Parathyroid adenoma (tissue), 2 donors: ENCODE results near the gene DUSP9.

Source experiments
- H2AFZ ChIP-seq: fragments of 300-600 bp; sonication (generic); one replicate; pipeline ENCODE4 v1.7.0; 2017; ENCODE audit warnings: antibody characterized with exemption, mild to moderate bottlenecking
- H3K27ac ChIP-seq: fragments of 300-600 bp; sonication (generic); one replicate; pipeline ENCODE4 v1.7.0; 2017
- H3K27me3 ChIP-seq: fragments of 300-600 bp; sonication (generic); one replicate; pipeline ENCODE4 v1.7.0; 2017; ENCODE audit warnings: low read length; ENCODE audit not compliant: control insufficient read depth, insufficient read depth
- H3K36me3 ChIP-seq: fragments of 300-600 bp; sonication (generic); one replicate; pipeline ENCODE4 v1.7.0; 2017; ENCODE audit warnings: low read length; ENCODE audit not compliant: control insufficient read depth, insufficient read depth
- H3K4me1 ChIP-seq: fragments of 300-600 bp; sonication (generic); one replicate; pipeline ENCODE4 v1.7.0; 2017; ENCODE audit warnings: control low read depth
- H3K4me2 ChIP-seq: fragments of 300-600 bp; sonication (generic); one replicate; pipeline ENCODE4 v1.7.0; 2017; ENCODE audit warnings: low read length
- H3K4me3 ChIP-seq: fragments of 300-600 bp; sonication (generic); one replicate; pipeline ENCODE4 v1.7.0; 2017; ENCODE audit warnings: low read depth, low read length
- H3K79me2 ChIP-seq: fragments of 300-600 bp; sonication (generic); one replicate; pipeline ENCODE4 v1.7.0; 2017; ENCODE audit warnings: control low read depth
- H3K9ac ChIP-seq: fragments of 300-600 bp; sonication (generic); one replicate; pipeline ENCODE4 v1.7.0; 2017; ENCODE audit warnings: mild to moderate bottlenecking
- H3K9me3 ChIP-seq: fragments of 300-600 bp; sonication (generic); one replicate; pipeline ENCODE4 v1.7.0; 2017; ENCODE audit warnings: low read length; ENCODE audit not compliant: control insufficient read depth
- TF ChIP-seq, protein P1 (sequence below): fragments of 300-600 bp; sonication (generic); IDR thresholded peaks from one replicate; pipeline ENCODE4 v1.7.0; 2017; ENCODE audit warnings: antibody characterized with exemption, mild to moderate bottlenecking
- donor health status: primary hyperparathyroidism.

Gene DUSP9

DNA sequence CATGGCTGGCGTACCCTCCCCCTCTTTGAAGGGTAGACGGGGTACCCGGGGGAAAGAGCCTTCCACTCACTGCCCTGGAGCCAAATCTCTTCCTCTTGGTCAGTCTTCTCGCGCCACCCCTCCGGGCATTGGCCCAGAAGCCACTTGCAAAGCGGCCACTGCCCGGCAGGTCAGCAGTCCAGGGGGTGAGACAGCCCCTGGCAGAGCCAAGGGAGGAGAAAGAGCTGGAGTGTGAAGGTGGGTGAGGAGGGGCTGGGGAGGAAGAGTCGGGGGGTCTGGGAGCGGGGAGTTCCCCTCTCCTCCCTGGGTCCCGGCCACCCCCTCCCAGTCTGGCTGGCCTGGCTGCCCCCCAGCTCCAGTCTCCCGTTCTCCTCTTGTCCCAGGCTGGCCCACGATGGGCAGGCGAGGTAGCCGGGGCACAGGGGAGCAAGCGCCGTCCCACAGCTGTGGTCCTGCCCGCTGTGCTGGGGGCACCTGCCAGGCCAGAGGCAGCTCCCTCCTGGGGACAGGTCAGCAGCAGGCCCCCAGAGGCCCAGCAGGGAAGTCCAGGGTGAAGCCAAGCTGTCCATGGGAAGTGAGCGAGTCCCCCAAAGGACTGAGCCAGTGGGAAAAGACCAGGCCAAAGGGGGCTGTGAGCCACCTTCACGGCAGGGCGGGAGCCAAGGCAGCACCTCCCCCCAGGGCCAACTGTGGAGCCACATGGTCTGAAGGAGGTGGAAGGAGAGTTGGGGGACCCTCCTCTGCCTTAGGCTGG, 21.6 kb upstream of the DUSP9 start:
- Histone ChIP-seq H3K4me1 (no peaks in the 10 kb centered on the region), H3K36me3 (no peaks in the 10 kb centered on the region), H3K79me2 (no peaks in the 10 kb centered on the region), H3K4me2 (no peak overlapping the region), H3K4me3 (no peak overlapping the region), H3K27me3 (no peaks in the 10 kb centered on the region), H3K27ac (no peak overlapping the region), H3K9me3 (no peaks in the 10 kb centered on the region), H2AFZ (no peak overlapping the region), H3K9ac (no peak overlapping the region)
- TF ChIP-seq, protein P1, sequence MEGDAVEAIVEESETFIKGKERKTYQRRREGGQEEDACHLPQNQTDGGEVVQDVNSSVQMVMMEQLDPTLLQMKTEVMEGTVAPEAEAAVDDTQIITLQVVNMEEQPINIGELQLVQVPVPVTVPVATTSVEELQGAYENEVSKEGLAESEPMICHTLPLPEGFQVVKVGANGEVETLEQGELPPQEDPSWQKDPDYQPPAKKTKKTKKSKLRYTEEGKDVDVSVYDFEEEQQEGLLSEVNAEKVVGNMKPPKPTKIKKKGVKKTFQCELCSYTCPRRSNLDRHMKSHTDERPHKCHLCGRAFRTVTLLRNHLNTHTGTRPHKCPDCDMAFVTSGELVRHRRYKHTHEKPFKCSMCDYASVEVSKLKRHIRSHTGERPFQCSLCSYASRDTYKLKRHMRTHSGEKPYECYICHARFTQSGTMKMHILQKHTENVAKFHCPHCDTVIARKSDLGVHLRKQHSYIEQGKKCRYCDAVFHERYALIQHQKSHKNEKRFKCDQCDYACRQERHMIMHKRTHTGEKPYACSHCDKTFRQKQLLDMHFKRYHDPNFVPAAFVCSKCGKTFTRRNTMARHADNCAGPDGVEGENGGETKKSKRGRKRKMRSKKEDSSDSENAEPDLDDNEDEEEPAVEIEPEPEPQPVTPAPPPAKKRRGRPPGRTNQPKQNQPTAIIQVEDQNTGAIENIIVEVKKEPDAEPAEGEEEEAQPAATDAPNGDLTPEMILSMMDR: no peak

DNA sequence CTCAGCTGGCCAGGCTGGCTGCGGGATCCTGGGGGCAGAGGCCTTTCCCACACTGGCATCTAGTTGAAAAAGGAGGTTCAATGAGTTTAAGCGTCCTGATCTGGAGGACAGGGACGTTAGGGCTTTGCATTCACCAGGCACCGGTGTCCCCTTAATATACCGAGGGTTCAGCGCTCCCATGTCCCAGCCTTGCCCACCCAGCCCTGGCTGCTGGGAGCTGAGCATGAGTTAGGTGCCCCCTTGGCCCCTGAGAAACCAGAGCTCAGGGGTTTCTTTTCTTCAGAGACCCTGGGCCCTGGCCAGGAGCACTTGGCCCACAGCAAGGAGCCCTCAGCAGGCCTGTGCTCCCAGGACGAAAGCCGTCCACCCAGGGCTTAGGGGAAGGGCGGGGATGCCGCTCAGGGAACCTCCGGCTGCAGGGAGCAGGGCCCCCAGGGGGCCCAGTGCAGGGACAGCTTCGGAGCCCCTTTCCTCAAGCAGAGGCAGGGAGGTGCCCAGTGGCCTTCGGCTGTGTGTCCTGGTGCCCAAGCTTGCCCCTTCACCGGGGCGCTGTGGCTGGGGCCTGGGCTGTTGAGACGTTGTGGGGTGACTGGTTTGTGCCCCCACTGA, 20.9 kb upstream of the DUSP9 start:
- TF ChIP-seq, protein P1: no peak
- H3K9me3 ChIP-seq: no peaks in the 10 kb centered on the region
- no peak overlapping the region for H3K4me3 ChIP-seq
- no peaks in the 10 kb centered on the region for H3K27me3 ChIP-seq
- H3K27ac ChIP-seq: no peak overlapping the region
- no peak overlapping the region for H3K9ac ChIP-seq
- no peaks in the 10 kb centered on the region for H3K79me2 ChIP-seq
- H2AFZ ChIP-seq: no peak overlapping the region
- H3K36me3 ChIP-seq: no peaks in the 10 kb centered on the region
- no peaks in the 10 kb centered on the region for H3K4me1 ChIP-seq
- no peak overlapping the region for H3K4me2 ChIP-seq

DNA sequence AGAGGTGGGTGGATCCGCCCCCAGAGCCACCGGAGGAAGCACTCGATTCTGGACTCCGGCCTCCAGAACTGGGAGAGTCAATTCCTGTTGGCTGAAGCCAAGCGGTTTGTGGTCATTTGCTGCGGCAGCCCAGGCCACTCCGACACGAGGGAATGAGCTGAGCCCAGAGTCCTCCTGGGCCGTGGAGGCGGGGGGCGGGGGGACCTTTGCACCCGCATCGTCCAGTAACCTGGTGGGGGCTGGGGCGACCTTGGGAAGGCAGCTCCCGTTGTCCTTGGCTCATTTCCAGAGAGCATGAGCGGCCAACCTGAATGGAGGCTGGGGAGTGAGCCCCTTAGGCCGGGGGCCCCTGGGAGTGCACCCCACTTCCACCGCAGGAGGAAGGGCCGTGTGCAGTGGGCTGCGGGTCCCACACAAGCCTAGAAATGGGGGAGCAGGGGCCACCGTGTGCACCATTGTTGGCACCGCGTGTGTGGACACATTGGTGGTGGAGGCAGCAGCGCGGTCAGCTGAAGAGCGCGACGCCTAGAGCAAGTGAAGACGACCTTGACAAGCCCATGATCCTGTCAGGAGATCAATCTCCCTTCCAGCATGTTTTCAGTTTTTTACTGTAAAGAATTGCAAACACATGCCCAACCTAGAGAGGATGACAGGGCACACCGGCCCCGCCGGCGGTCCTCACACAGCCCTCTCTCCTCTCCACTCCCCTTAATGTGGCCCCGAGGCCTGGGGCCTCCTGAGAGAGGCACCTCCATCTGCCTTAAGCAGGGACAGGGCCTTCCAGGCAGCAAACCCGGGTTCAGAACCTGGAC, 19.9 kb upstream of the DUSP9 start:
- Histone ChIP-seq H2AFZ (no peak overlapping the region), H3K4me3 (no peak overlapping the region), H3K9ac (no peak overlapping the region), H3K36me3 (no peaks in the 10 kb centered on the region), H3K27ac (no peak overlapping the region), H3K27me3 (no peaks in the 10 kb centered on the region), H3K79me2 (no peaks in the 10 kb centered on the region), H3K4me2 (no peak overlapping the region), H3K9me3 (no peaks in the 10 kb centered on the region), H3K4me1 (no peaks in the 10 kb centered on the region)
- TF ChIP-seq, protein P1: no peak

DNA sequence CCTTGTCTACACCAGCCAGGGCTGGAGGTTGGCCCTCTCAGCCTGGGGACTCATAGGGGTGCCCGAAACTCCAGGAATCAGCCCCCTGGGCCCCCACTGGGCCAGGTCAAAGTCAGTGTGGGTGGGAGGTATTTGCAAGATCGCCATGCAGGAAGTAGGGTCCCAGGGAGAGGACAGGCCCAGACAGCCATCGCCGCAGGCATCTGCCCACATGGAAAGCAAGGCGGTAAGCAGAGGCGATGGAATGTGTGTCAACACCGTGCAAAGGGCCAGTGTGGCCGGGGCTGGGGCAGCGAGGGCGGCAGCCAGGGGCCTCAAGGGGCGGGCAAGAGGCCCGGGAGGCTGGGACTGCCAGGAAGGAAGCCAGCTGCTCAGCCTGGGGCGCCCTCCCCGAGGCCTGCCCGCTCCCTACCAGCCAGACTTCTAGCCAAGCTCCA, 19.3 kb upstream of the DUSP9 start:
- Histone ChIP-seq H3K4me2 (no peak overlapping the region), H3K27ac (no peak overlapping the region), H3K9ac (no peak overlapping the region), H3K9me3 (no peaks in the 10 kb centered on the region), H3K27me3 (no peaks in the 10 kb centered on the region), H3K4me3 (no peak overlapping the region), H2AFZ (no peak overlapping the region), H3K36me3 (no peaks in the 10 kb centered on the region), H3K79me2 (no peaks in the 10 kb centered on the region), H3K4me1 (no peaks in the 10 kb centered on the region)
- TF ChIP-seq, protein P1: no peak
